ENCODE results near the gene RSRP1.
A peak's percentile ranks its signal among the peaks of the same experiment; 100 is the strongest.

DNA sequence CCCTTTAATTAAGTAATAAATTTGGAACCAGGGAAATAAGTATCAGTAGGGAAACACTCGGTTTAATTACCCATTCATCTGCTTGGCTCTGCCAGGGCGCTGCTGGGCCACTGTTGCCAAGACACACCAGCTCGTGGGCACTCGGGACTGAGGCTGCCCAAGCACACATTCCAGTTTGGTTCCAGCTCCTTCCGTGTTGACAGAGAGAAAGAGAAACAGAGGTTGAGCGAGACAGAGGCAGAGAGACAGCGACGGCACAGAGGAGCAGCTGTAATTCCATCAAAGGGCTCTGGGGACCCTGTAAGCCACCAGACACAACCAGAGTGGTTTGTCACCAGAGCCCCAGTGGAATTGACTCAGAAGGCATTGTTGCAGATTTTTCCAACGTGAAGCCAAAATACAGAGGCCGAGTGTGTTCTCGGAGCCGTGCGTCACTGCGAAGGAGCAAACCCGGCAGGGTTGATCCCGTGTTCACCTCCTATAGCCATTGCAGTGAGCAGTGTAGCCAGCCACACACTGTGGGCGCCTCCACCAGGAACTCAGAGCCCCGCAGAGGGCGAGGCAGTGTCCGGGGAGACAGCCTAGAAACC, 48.5 kb downstream of the RSRP1 start:
- TF ChIP-seq, protein P1, sequence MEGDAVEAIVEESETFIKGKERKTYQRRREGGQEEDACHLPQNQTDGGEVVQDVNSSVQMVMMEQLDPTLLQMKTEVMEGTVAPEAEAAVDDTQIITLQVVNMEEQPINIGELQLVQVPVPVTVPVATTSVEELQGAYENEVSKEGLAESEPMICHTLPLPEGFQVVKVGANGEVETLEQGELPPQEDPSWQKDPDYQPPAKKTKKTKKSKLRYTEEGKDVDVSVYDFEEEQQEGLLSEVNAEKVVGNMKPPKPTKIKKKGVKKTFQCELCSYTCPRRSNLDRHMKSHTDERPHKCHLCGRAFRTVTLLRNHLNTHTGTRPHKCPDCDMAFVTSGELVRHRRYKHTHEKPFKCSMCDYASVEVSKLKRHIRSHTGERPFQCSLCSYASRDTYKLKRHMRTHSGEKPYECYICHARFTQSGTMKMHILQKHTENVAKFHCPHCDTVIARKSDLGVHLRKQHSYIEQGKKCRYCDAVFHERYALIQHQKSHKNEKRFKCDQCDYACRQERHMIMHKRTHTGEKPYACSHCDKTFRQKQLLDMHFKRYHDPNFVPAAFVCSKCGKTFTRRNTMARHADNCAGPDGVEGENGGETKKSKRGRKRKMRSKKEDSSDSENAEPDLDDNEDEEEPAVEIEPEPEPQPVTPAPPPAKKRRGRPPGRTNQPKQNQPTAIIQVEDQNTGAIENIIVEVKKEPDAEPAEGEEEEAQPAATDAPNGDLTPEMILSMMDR (IDR thresholded peaks at IDR 0.05), result peak in 1 of 3 donors; percentile 47
- no peak for TF ChIP-seq POLR2A (IDR thresholded peaks at IDR 0.05)

All from lower leg skin (tissue), 3 donors.